ENCODE data around the gene TBX15.

Gene TBX15

DNA sequence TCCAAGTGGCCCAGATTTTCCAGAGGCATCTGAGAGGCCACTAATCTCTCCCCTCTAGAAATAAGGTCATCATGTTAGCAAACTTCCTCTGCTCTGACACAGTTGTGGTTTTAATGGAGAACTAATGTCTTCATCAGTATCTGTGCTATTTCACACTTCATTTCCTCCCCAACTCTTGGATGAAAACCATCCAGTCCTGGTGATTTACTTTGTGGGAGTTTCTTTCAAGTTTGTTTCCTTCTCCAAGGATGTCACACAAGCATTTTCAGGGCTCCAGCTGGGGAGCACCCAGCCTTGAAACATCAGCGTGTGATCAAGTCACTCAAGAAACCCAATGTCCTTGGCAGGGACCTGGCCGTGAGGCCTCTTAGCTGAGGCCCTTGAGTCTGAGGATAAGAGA is 38.8 kb downstream of the TBX15 start:
- no CpG with 5 or more reads among the region's 2 CpGs for WGBS, 2 donors (ENCODE audit: extremely low coverage in 2 of 2, insufficient read length in 2 of 2, insufficient replicate concordance in 1 of 2)
- Histone ChIP-seq H3K36me3 (replicated peaks in 1 of 2; ENCODE audit: control insufficient read depth in 2 of 2, insufficient read depth in 2 of 2, low read length in 2 of 2) (no peaks in the 10 kb centered on the region), H2BK5ac (ENCODE audit: low read length) (no peak overlapping the region), H3K27ac (replicated peaks; ENCODE audit: low read length) (no peak overlapping the region), H3K4me3 (ENCODE audit: low read length in 2 of 2) (no peak overlapping the region), H2AK5ac (ENCODE audit: low read depth, low read length) (no peak overlapping the region), H3K4ac (ENCODE audit: low read length) (no peak overlapping the region), H4K91ac (ENCODE audit: low read depth, low read length, poor library complexity) (no peak overlapping the region), H3K18ac (ENCODE audit: low read length) (no peak overlapping the region), H3K23ac (ENCODE audit: low read depth, low read length, poor library complexity) (no peak overlapping the region), H2BK120ac (ENCODE audit: low read depth, low read length) (no peak overlapping the region), H3K9ac (ENCODE audit: low read depth, low read length, poor library complexity) (no peak overlapping the region), H4K8ac (ENCODE audit: low read depth, low read length) (no peak overlapping the region), H3K4me1 (ENCODE audit: control insufficient read depth in 2 of 2, insufficient read depth in 1 of 2, low read depth in 1 of 2, low read length in 2 of 2) (no peaks in the 10 kb centered on the region), H3K27me3 (ENCODE audit: control insufficient read depth in 3 of 3, insufficient read depth in 3 of 3, low read depth in 1 of 3, low read length in 3 of 3) (no peaks in the 10 kb centered on the region), H3K4me2 (ENCODE audit: insufficient read depth, low read length, poor library complexity, severe bottlenecking) (no peak overlapping the region), H3K9me3 (replicated peaks in 1 of 2; ENCODE audit: control insufficient read depth in 2 of 2, insufficient read depth in 1 of 2, low read depth in 1 of 2, low read length in 2 of 2) (no peaks in the 10 kb centered on the region), H2BK15ac (ENCODE audit: low read length) (no peak overlapping the region), H2AFZ (ENCODE audit: low read length) (no peak overlapping the region), H3K14ac (ENCODE audit: low read length) (no peak overlapping the region), H2BK12ac (ENCODE audit: low read length) (no peak overlapping the region), H3K79me1 (ENCODE audit: low read depth, low read length) (no peaks in the 10 kb centered on the region)
- DNase-seq (ENCODE audit: low spot score) = no peak

DNA sequence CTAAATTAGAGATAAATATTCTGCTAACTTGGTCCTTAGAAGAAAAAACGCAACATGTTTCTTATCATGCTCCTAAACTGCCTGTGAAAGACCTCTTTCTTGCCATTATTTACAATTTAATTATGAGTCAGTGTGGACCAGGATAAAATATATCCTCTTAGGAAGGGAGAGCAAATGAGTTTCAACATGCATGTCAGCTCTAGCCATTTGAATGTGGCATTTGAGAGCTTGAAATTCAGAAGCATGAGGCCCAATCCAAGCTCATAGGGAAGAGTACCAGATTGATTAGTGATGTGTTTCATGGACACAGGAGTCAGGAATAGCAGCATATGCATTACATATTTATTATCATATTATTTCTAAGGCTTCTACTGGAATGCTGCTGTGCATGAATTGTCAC is 39.3 kb downstream of the TBX15 start:
- Histone ChIP-seq H3K4me3 (ENCODE audit: low read length in 2 of 2) (no peak overlapping the region), H3K36me3 (replicated peaks in 1 of 2; ENCODE audit: control insufficient read depth in 2 of 2, insufficient read depth in 2 of 2, low read length in 2 of 2) (no peaks in the 10 kb centered on the region), H3K79me1 (ENCODE audit: low read depth, low read length) (no peaks in the 10 kb centered on the region), H2BK15ac (ENCODE audit: low read length) (no peak overlapping the region), H4K91ac (ENCODE audit: low read depth, low read length, poor library complexity) (no peak overlapping the region), H2AFZ (ENCODE audit: low read length) (no peak overlapping the region), H3K4ac (ENCODE audit: low read length) (no peak overlapping the region), H3K9ac (ENCODE audit: low read depth, low read length, poor library complexity) (no peak overlapping the region), H2BK120ac (ENCODE audit: low read depth, low read length) (no peak overlapping the region), H2AK5ac (ENCODE audit: low read depth, low read length) (no peak overlapping the region), H3K27me3 (ENCODE audit: control insufficient read depth in 3 of 3, insufficient read depth in 3 of 3, low read depth in 1 of 3, low read length in 3 of 3) (no peaks in the 10 kb centered on the region), H3K4me2 (ENCODE audit: insufficient read depth, low read length, poor library complexity, severe bottlenecking) (no peak overlapping the region), H3K4me1 (ENCODE audit: control insufficient read depth in 2 of 2, insufficient read depth in 1 of 2, low read depth in 1 of 2, low read length in 2 of 2) (no peaks in the 10 kb centered on the region), H3K18ac (ENCODE audit: low read length) (no peak overlapping the region), H2BK12ac (ENCODE audit: low read length) (no peak overlapping the region), H3K27ac (replicated peaks; ENCODE audit: low read length) (no peak overlapping the region), H3K23ac (ENCODE audit: low read depth, low read length, poor library complexity) (no peak overlapping the region), H3K14ac (ENCODE audit: low read length) (no peak overlapping the region), H4K8ac (ENCODE audit: low read depth, low read length) (no peak overlapping the region), H3K9me3 (replicated peaks in 1 of 2; ENCODE audit: control insufficient read depth in 2 of 2, insufficient read depth in 1 of 2, low read depth in 1 of 2, low read length in 2 of 2) (no peaks in the 10 kb centered on the region), H2BK5ac (ENCODE audit: low read length) (no peak overlapping the region)
- no peak for DNase-seq (ENCODE audit: low spot score)
- no CpG with 5 or more reads among the region's 1 CpG for WGBS, 2 donors (ENCODE audit: extremely low coverage in 2 of 2, insufficient read length in 2 of 2, insufficient replicate concordance in 1 of 2)

DNA sequence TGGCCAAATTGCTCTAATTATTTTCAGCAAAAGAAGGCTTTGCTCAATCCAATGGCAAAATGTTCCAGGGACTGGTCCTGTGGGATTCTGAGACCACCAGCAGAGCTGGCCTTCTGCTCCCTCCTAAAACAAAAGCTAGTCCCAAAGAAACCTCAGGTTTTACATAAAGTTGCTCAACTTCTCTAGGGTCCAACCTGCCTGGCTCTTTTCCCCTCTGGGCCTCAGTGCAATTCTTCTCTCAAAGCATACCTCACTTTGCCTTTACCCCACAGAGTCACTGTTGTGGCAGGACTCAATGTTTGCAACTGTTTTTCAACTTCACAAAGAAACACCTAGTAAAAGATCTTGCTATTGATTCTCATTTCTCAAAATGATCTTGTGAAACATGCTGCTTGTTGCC is 39.8 kb downstream of the TBX15 start:
- H3K27me3 ChIP-seq (ENCODE audit: control insufficient read depth in 3 of 3, insufficient read depth in 3 of 3, low read depth in 1 of 3, low read length in 3 of 3) = no peaks in the 10 kb centered on the region
- no peak overlapping the region for H2AFZ ChIP-seq (ENCODE audit: low read length)
- H2BK15ac ChIP-seq (ENCODE audit: low read length) = no peak overlapping the region
- H3K9ac ChIP-seq (ENCODE audit: low read depth, low read length, poor library complexity) = no peak overlapping the region
- H3K4me1 ChIP-seq (ENCODE audit: control insufficient read depth in 2 of 2, insufficient read depth in 1 of 2, low read depth in 1 of 2, low read length in 2 of 2) = no peaks in the 10 kb centered on the region
- no peak overlapping the region for H2AK5ac ChIP-seq (ENCODE audit: low read depth, low read length)
- H3K14ac ChIP-seq (ENCODE audit: low read length) = no peak overlapping the region
- H3K4me3 ChIP-seq (ENCODE audit: low read length in 2 of 2) = no peak overlapping the region
- no peaks in the 10 kb centered on the region for H3K9me3 ChIP-seq (replicated peaks in 1 of 2; ENCODE audit: control insufficient read depth in 2 of 2, insufficient read depth in 1 of 2, low read depth in 1 of 2, low read length in 2 of 2)
- H4K8ac ChIP-seq (ENCODE audit: low read depth, low read length) = no peak overlapping the region
- no peak overlapping the region for H3K4me2 ChIP-seq (ENCODE audit: insufficient read depth, low read length, poor library complexity, severe bottlenecking)
- H3K18ac ChIP-seq (ENCODE audit: low read length) = no peak overlapping the region
- H3K36me3 ChIP-seq (replicated peaks in 1 of 2; ENCODE audit: control insufficient read depth in 2 of 2, insufficient read depth in 2 of 2, low read length in 2 of 2) = no peaks in the 10 kb centered on the region
- no peak overlapping the region for H3K23ac ChIP-seq (ENCODE audit: low read depth, low read length, poor library complexity)
- no peak overlapping the region for H2BK120ac ChIP-seq (ENCODE audit: low read depth, low read length)
- H3K4ac ChIP-seq (ENCODE audit: low read length) = no peak overlapping the region
- DNase-seq (ENCODE audit: low spot score) = no peak
- H2BK12ac ChIP-seq (ENCODE audit: low read length) = no peak overlapping the region
- no peak overlapping the region for H2BK5ac ChIP-seq (ENCODE audit: low read length)
- H3K79me1 ChIP-seq (ENCODE audit: low read depth, low read length) = no peaks in the 10 kb centered on the region
- no peak overlapping the region for H3K27ac ChIP-seq (replicated peaks; ENCODE audit: low read length)
- H4K91ac ChIP-seq (ENCODE audit: low read depth, low read length, poor library complexity) = no peak overlapping the region

DNA sequence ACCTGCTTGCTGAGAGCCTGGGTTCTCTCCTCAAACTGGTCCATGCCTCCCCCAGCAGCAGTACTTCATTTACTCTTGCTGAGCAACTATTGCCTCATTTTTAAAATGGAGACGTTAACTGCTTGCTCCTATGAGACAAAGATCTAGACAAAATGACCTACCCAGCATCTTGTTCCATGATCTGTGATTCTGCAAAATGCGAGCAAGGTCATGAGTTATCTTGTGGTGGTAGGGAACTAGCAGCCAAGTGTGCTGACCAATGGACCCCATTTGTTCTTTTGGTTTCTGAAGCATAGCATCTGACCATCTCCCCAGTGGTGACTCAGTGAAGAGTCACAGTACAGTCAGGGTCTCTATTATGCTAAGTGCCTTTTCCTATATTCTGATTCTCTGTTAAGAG is 40.4 kb downstream of the TBX15 start:
- Histone ChIP-seq H3K14ac (ENCODE audit: low read length) (no peak overlapping the region), H3K18ac (ENCODE audit: low read length) (no peak overlapping the region), H3K27ac (replicated peaks; ENCODE audit: low read length) (no peak overlapping the region), H3K27me3 (ENCODE audit: control insufficient read depth in 3 of 3, insufficient read depth in 3 of 3, low read depth in 1 of 3, low read length in 3 of 3) (no peaks in the 10 kb centered on the region), H3K4me3 (ENCODE audit: low read length in 2 of 2) (no peak overlapping the region), H3K9me3 (replicated peaks in 1 of 2; ENCODE audit: control insufficient read depth in 2 of 2, insufficient read depth in 1 of 2, low read depth in 1 of 2, low read length in 2 of 2) (no peaks in the 10 kb centered on the region), H4K8ac (ENCODE audit: low read depth, low read length) (no peak overlapping the region), H2BK5ac (ENCODE audit: low read length) (no peak overlapping the region), H2BK12ac (ENCODE audit: low read length) (no peak overlapping the region), H3K23ac (ENCODE audit: low read depth, low read length, poor library complexity) (no peak overlapping the region), H3K9ac (ENCODE audit: low read depth, low read length, poor library complexity) (no peak overlapping the region), H3K4me1 (ENCODE audit: control insufficient read depth in 2 of 2, insufficient read depth in 1 of 2, low read depth in 1 of 2, low read length in 2 of 2) (no peaks in the 10 kb centered on the region), H3K79me1 (ENCODE audit: low read depth, low read length) (no peaks in the 10 kb centered on the region), H4K91ac (ENCODE audit: low read depth, low read length, poor library complexity) (no peak overlapping the region), H3K4me2 (ENCODE audit: insufficient read depth, low read length, poor library complexity, severe bottlenecking) (no peak overlapping the region), H2AFZ (ENCODE audit: low read length) (no peak overlapping the region), H3K36me3 (replicated peaks in 1 of 2; ENCODE audit: control insufficient read depth in 2 of 2, insufficient read depth in 2 of 2, low read length in 2 of 2) (no peaks in the 10 kb centered on the region), H3K4ac (ENCODE audit: low read length) (no peak overlapping the region), H2BK120ac (ENCODE audit: low read depth, low read length) (no peak overlapping the region), H2BK15ac (ENCODE audit: low read length) (no peak overlapping the region), H2AK5ac (ENCODE audit: low read depth, low read length) (no peak overlapping the region)
- DNase-seq (ENCODE audit: low spot score) = no peak
- no CpG with 5 or more reads among the region's 2 CpGs for WGBS, 2 donors (ENCODE audit: extremely low coverage in 2 of 2, insufficient read length in 2 of 2, insufficient replicate concordance in 1 of 2)

All from neuronal stem cell (in vitro differentiated cells).